GM04504 (cell line): Measurements from ENCODE around the gene CD59.
A peak's percentile ranks its signal among the peaks of the same experiment; 100 is the strongest.
"Not testable (repeated sequence)": the region's sequence is repeated elsewhere in the genome, so short reads cannot be mapped to it uniquely, and the experiment has no call there.

Experiments
- DNase-seq: peaks from one replicate; pipeline ENCODE4 v3.0.0-alpha.2; 2012; ENCODE audit warnings: low read depth

The CD59 gene

GRCh38 chr11:33692541-33692940, 43.7 kb downstream of the CD59 start:
- no peak for DNase-seq

- DNase-seq, result peak; percentile 90
These were observed 44.2 kb downstream of the CD59 start for GRCh38 chr11:33692013-33692504.

DNA sequence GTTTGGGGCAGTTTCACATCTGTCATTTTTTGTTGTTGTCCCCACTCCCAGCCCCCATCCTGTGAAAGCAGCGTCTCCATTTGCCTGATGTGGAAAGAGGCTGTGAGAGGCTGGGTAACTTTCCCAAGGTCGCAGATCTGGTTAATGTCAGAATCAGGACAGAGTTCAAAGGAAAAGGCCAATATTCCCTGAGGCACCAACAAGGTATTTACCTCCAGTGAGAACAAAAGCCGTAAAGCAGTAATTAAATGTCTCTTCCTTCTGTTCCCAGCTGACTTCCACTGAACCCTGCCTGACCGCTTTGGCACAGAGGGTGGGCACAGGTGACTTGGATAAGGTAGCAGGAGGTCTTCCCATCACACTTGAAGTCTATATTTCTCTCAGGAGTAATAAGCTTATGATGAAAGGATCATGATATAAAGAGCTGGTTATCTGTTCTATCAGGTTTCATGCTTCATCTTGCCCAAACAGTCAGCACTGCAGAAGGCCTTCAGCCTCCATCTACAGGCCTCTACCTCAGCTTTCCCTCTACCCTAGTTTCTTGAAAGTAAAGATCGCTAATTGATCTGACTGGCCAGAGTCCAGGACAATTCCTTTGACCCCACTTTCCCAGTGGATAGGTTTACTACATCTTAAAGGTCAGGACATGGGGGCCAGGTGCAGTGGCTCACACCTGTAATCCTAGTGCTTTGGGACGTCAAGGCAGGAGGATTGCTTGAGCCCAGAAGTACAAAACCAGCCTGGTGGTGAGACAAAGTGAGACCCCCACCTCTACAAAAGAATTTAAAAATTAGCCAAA, 45.0 kb downstream of the CD59 start:
- no peak for DNase-seq

DNA sequence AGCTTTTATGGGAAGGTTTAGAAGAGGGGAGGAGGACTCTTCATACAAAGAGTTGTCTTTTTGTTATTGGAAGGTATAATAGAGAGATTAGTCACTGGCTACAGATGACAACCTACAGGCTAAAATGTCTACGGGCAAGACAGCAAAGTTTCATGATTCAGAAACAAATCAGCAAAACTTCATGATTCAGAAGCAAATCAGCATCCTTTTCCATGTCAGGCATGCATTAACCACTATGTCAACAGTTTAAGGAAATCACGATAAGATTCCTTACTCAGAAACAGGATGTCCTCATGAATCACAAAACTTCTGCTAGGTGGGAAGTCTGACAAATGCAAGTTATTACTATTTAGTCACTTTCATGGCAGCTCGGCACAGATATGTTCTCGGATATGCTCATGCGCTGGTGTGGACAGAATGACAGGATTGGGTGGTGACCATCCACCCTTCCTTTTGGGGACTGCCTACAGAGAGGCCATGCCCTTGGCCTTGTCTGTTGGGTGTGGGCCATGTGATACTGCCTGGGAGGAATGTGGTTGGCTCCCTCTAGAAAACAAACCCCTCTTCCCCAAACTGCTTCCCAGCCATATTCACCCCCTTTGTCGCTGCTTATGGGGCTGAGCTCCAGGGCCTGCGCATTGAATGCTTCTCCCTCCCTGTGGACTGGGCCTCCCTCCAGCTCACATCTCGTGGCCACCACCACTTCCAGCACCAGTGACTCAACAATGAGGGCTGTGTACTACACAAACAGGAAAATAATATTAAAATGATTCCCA, 45.7 kb downstream of the CD59 start:
- peak; percentile 95 for DNase-seq

- no peak for DNase-seq
These were observed 46.7 kb downstream of the CD59 start for GRCh38 chr11:33689501-33689900.

DNA sequence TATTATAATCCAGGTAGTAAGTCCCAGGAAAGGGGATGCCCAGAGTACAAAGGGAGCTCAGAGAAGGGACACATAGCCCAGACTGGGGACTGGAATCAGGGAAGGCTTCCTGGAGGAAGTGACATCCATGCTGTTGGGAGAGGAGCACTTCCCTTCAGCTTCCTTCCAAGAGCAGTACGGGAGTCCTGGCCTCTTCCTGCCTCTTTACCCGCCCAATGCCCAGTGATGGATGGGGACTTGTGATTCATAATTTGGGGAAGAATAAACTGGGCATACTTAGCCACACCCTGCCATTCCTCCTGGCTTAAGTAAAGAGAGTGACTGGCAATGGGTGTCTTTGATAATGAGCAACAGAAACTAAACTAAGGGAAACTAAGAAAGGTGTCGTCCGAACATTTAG, 47.1 kb downstream of the CD59 start:
- no peak for DNase-seq

- DNase-seq, result no peak
These were observed 48.3 kb downstream of the CD59 start for GRCh38 chr11:33687733-33688479.

DNA sequence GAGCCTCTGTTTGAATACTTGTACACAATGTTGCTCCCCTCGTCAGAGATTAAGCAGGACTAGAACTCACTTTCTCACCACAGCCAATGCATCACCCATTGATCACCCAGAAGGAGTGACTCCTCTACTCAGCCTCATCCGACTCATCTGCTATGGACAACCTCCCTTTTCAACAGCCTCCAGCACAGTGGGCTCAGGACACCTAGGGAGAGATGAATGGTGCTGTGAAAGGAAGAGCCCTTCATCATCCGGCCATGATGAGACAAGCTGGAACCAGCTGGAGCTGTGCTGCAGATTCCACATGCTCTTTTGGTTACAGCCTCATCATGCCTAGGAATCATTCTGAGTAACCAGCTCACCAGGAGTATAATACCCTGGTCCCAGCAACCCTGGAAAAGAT, 51.1 kb downstream of the CD59 start:
- no peak for DNase-seq

DNA sequence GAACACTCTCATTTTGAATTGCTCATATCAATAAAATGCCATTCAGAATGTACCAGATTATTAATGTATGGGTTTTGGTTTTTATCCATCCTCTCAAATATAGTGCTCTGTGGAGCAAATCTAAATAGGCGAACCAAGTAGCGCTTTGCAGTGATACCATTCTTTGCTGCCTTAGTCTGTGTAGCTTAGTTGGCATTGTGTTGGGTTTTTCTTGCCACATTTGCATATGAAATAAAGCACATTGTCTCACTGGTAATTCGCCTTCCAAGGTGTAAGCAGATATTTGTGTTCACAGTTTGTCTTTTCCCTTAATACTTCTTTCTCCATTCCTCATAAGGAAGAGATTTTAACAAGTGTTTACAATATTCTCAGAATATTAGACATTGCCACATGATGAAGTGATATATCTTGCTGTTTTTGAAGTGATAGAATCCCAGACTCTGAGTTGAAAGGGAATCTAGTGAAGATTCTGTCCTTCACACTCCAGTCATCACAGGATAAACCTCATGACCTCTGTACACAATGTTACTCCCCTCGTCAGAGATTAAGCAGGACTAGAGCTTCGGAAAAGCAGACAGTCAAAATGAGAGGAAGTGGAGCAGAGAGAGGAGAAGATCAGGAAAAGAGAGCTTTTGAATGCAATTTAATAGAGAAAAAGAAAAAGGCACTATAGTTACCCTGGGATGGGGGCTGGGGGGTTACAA, 52.1 kb downstream of the CD59 start:
- DNase-seq, result no peak

DNA sequence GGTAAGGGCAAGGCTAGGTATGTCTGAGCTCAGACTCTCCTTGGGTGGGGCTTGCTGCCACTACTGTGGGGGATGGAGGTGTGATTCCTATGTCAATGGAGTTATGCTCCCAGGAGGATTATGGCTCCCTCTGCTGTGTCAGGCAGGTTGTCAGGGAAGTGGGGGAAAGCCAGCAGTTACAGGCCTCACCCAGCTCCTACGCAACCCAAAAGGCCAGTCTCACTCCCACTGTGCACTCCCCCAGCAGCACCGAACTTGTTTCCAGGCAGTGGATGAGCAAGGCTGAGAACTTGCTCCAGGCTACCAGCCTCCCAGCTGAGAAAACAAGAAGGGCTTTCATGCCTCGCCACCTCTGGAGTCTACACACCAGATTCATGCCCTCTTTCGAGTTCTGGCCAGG, 53.8 kb downstream of the CD59 start:
- DNase-seq, result no peak

DNA sequence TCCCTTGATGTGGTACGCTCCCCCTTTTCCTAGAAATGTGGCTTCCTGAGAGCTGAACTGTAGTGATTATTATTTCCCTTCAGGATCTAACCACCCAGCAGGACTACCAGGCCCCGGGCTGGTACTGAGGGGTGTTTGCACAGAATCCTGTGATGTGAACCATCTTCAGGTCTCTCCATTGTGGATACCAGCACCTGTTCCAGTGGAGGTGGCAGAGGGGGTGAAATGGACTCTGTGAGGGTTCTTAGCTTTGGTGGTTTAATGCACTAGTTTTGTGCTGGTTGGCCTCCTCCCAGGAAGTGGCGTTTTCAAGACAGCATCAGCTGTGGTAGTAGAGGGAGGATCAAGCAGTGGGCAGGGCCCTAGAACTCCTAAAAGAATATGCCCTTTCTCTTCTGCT, 54.2 kb downstream of the CD59 start:
- no peak for DNase-seq

- DNase-seq, result not testable (repeated sequence)
These were observed 57.6 kb downstream of the CD59 start for GRCh38 chr11:33678616-33679015.

GRCh38 chr11:33674035-33674814, 62.0 kb downstream of the CD59 start:
- DNase-seq, result peak; percentile 64

- no peak for DNase-seq
These were observed 64.0 kb downstream of the CD59 start for GRCh38 chr11:33672273-33672672.

GRCh38 chr11:33670250-33671011, 65.8 kb downstream of the CD59 start:
- DNase-seq, result peak; percentile 43

- no peak for DNase-seq
These were observed 66.5 kb downstream of the CD59 start for GRCh38 chr11:33669598-33670249.

DNA sequence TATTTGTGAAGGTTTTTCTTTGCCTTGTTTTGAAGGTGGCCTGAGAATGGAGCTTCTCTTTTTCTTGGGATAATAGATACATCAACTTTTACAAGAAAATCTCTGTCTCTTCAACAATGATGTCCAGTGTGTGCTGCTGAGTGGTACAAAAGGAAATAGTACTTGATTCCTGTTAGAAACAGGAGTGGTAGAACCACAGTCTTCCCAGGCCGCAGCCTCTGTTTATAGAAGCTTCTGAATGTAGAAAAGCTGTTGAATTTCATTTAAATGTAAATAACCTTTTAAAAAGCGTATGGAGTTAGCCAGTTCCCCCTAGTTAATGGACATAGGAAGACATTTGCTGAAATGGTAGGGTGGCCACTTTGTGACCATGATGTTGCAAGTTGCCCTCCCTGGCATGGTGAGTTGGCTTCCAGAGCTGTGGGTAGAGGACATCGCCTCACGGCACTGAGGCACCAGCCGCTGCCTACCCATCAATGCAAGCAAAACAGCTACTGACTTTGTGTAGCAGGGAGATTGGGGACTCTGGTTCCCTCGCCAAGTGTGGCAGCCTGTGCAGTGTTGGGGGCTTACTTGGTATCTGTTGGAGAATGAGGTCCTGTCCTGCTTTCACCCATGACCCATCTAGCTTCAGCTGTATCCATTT, 67.1 kb downstream of the CD59 start:
- no peak for DNase-seq

- DNase-seq, result no peak
These were observed 67.8 kb downstream of the CD59 start for GRCh38 chr11:33668468-33668825.

GRCh38 chr11:33667819-33668467, 68.3 kb downstream of the CD59 start:
- no peak for DNase-seq
